GM12891 (cell line): ENCODE results near the gene WDR45B.

Source experiments
- PAX5 ChIP-seq: IDR thresholded peaks from 2 replicates; pipeline ENCODE4 v1.6.1; 2011; ENCODE audit warnings: low read length, moderate library complexity, mild to moderate bottlenecking; ENCODE audit not compliant: insufficient read depth, severe bottlenecking
- POLR2A ChIP-seq: IDR thresholded peaks from 2 replicates; pipeline ENCODE4 v1.6.1; 2011; ENCODE audit warnings: low read depth, low read length, control low read depth
- POLR2AphosphoS5 ChIP-seq: IDR thresholded peaks from 2 replicates; pipeline ENCODE4 v1.6.1; 2011; ENCODE audit warnings: low read depth, low read length, control low read depth
- POU2F2 ChIP-seq: IDR thresholded peaks from 2 replicates; pipeline ENCODE4 v1.6.1; 2011; ENCODE audit warnings: low read depth, mild to moderate bottlenecking, control low read depth, low read length, moderate library complexity
- SPI1 ChIP-seq: IDR thresholded peaks from 2 replicates; pipeline ENCODE4 v1.6.1; 2011; ENCODE audit warnings: low read depth, low read length, control low read depth
- TAF1 ChIP-seq: IDR thresholded peaks from 2 replicates; pipeline ENCODE4 v1.6.1; 2011; ENCODE audit warnings: low read depth, low read length, control low read depth

- TF ChIP-seq TAF1 (no peak), POLR2A (no peak), POLR2AphosphoS5 (no peak), POU2F2 (no peak), PAX5 (no peak), SPI1 (no peak)
These were observed 39.4 kb downstream of the WDR45B start for GRCh38 chr17:82608816-82609215.
